RWPE1 (cell line): ENCODE measurements around the gene CDK13.
"Not testable (repeated sequence)": the region's sequence is repeated elsewhere in the genome, so short reads cannot be mapped to it uniquely, and the experiment has no call there.

Experiments used
- CTCF ChIA-PET: fragments of 350-600 bp; sonication (Branson Sonifier 250); formaldehyde crosslinking; extraction: SDS; loops from one replicate; lab custom pipeline; 2021; lab: Yijun Ruan, JAX
- POLR2A ChIA-PET: fragments of 400-600 bp; formaldehyde crosslinking; extraction: SDS; loops from one replicate; lab custom pipeline; 2020; ENCODE audit warnings: antibody characterized with exemption; ENCODE audit not compliant: low non-redundant PET; lab: Yijun Ruan, JAX
- DNase-seq: peaks from one replicate; pipeline ENCODE4 v3.0.0; 2012; ENCODE audit warnings: low spot score
- H3K27ac ChIP-seq: fragments of 450-650 bp; 2 replicates; pipeline ENCODE4 v1.5.1; 2017
- TF ChIP-seq, protein P1 (sequence below): fragments of 450-650 bp; conservative IDR thresholded peaks from 2 replicates; pipeline ENCODE4 v1.5.1; 2017; ENCODE audit warnings: low read depth, mild to moderate bottlenecking

CDK13 gene

GRCh38 chr7:40147371-40148246 is 197.6 kb downstream of the CDK13 start:
- no peak overlapping the region for H3K27ac ChIP-seq
- no peak for DNase-seq
- ChIA-PET CTCF (no interaction called here), POLR2A (no interaction called here)
- TF ChIP-seq, protein P1, sequence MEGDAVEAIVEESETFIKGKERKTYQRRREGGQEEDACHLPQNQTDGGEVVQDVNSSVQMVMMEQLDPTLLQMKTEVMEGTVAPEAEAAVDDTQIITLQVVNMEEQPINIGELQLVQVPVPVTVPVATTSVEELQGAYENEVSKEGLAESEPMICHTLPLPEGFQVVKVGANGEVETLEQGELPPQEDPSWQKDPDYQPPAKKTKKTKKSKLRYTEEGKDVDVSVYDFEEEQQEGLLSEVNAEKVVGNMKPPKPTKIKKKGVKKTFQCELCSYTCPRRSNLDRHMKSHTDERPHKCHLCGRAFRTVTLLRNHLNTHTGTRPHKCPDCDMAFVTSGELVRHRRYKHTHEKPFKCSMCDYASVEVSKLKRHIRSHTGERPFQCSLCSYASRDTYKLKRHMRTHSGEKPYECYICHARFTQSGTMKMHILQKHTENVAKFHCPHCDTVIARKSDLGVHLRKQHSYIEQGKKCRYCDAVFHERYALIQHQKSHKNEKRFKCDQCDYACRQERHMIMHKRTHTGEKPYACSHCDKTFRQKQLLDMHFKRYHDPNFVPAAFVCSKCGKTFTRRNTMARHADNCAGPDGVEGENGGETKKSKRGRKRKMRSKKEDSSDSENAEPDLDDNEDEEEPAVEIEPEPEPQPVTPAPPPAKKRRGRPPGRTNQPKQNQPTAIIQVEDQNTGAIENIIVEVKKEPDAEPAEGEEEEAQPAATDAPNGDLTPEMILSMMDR = no peak

DNA sequence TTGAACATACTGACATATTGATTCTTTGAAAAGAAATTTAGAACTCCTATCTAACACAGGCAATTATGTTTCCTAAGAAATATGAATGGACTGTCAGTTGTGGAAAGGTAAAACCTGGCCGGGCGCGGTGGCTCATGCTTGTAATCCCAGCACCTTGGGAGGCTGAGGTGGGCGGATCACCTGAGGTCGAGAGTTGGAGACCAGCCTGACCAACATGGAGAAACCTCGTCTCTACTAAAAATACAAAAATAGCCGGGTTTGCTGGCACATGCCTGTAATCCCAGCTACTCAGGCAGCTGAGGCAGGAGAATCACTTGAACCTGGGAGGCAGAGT is 198.2 kb downstream of the CDK13 start:
- POLR2A ChIA-PET, DNase-seq, H3K27ac ChIP-seq: not testable (repeated sequence)

GRCh38 chr7:40148671-40149070 is 198.6 kb downstream of the CDK13 start:
- ChIA-PET CTCF (no interaction called here), POLR2A (no interaction called here)
- H3K27ac ChIP-seq = no peak overlapping the region
- TF ChIP-seq, protein P1 = no peak
- no peak for DNase-seq

More for the DNA sequence above, 198.2 kb downstream of the CDK13 start:
- CTCF ChIA-PET = not testable (repeated sequence)
